GM21381 (cell line): Measurements from ENCODE around the gene SNTN.

Experiments used
- ATAC-seq: cut with Tn5 transposase; IDR thresholded peaks from one replicate; pipeline ENCODE4 v1.9.1; 2021; ENCODE audit warnings: mild to moderate bottlenecking, moderate library complexity; ENCODE audit not compliant: unreplicated experiment

Gene SNTN

DNA sequence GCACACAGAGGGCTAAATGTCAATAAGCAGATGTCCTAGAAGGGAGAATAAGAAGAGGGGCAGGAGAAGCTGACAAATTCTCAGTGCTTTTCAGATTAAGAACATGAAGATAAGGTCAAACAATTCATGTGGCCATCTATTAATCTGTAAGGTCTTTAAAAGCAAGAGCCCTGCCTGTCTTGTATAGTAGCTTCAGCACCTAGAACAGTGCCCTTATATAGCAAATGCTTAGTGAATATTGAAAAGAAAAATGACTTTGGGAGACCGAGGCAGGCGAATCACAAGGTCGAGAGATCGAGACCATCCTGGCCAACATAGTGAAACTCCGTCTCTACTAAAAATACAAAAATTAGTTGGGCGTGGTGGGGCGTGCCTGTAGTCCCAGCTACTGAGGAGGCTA lies 18.1 kb downstream of the SNTN start:
- no peak for ATAC-seq

DNA sequence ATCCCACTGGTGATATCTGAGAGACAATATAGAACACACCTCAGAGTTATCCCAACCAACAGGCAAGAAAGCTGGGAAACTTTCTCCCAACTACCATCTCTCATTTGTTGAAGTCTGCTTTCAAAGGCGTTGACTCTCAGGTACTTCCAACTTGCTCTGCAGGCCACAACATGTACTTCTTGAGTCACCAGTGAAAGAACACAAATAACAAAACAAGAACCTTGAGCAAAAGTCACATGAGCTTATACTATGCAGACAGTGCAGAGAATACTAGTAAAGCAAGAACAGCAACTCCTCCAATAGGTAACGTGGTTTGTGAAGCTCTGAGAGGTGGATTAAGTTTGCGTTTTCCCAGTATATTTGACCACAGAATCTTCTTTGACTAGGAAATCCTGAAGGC lies 20.6 kb downstream of the SNTN start:
- no peak for ATAC-seq

DNA sequence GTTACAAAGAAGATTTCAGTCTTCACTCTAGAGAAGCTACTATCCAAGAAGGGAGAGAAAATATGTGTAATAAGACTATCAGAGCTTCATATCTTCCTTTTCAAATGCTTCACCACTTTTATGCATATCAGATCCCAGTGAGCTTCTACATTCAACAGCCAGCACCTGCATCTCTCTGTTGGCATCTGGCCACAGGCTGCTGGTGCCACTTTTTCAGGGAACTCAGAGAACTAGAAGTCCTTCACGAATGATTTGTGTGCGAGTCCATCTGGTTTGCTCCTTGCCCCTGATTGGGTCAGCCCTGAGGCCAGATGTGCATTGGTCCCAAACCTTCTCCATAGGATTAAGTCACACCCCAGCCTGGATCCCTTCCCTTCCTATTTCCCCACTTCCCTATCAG lies 22.1 kb downstream of the SNTN start:
- no peak for ATAC-seq

DNA sequence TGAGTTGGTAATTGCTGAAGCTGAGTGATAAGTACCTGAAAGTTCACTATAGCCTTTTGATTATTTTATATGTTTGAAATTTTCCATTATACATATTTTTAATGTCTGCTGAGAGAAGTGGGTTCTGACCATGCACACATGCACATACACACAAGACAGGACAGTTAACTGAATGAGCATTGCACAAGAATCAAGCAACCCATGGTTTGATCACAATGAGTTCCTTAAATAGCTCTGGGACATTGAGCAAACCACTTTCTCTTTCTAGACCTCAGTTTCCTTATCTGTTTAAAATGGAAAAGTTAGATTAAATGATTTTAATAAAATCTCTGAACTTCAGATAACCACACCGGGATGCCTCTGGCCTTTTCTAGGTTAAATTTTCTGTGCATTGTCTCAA lies 26.7 kb downstream of the SNTN start:
- no peak for ATAC-seq

DNA sequence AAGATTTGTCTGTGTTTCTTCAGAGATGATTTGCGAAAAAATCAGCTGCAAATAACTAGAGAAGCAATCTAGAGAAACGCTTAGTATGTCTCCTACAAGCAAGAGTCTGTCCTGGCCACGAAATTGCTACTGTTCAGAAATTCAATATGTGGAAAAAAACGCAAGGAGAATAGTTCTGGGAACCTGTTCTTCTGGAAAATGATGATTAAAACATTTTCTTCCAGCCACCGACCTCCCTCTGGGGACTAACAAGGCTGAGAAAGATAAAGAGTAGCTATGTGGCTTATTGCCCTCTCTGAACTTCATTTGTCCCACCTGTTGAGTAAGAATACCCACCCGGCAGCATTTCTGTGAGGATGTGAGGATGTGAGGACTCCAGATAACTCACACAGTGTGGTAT lies 31.6 kb downstream of the SNTN start:
- ATAC-seq, result no peak

DNA sequence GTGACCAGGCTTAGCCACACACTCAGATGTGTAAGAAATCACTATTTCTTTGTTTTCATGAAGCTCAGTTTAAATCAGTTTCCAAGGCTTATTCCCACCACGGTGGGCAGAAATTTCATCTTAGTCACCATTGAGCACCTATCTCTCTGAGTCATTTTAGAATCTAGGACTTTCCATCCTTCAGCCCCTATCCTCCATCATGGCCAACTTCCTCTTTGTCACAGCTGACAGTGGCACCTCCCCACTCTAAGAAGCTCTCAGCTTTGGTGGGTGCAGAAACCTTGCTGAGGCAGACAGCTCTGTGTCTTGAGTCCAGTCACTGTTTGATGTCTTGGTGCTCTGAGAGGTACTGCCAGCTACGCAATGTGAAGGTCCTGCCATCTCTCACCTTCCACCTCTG lies 32.9 kb downstream of the SNTN start:
- no peak for ATAC-seq

DNA sequence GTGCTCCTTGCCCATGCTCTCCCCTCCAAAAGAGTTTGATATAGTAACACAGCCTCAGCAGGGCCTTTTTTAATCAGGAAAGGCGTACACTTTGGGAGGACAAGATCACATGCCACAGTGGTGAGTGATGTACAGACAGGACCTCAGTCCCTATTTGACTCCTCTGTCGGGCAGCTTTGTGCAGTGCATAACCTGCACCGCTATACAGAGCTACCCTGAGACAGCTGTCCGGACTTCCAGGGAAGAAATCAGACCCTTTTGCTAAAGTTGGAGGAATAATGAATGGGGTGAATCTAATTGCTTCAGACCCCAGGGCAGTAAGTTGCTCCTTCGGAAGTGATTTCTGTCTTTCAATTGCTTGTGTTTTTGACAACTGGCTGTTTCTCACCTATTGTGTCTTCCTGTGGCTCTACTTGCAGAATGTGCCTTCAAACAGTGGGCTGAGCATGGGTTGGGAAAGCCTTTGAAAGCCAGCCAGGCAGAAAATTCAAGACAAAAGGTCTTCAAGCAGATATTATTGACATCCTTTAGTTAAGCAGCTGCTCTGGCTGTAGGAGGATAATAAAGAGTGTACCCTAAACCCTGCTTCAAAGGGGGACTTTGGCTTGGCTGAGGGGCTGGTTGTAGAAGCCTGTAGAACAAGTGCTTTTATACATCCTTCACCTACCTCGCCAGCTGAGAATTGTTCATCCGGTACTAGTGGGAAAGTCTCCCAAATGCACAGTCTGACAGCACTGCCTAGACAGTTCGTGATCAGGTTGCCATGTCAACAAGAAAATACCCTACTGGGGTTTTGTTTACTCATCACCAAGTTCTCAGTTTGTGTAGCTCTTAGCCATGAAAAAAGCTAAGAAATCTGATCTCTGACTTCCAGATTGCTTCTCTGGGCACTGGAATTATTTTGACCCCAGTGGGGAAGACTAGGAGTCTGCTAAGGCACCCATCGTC lies 35.1 kb downstream of the SNTN start:
- no peak for ATAC-seq

DNA sequence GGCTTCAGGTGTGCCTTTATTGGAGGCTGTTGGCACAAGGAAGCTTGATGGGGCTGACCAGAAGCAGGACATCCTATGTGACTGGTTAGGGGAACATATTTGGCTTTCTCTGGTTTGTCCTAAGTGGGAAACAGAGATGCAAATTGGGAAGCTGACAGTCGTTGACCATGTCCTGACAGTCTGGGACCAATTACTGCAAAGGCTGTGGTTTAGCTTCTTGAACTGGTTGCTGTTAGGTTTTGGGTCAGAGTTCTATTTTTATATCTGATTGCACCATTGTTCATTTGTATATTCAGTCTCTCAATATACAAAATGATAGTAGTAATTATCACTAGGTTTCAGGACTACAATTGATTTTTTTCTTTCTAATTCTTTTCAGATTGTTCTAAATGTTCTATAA lies 36.8 kb downstream of the SNTN start:
- ATAC-seq, result no peak

DNA sequence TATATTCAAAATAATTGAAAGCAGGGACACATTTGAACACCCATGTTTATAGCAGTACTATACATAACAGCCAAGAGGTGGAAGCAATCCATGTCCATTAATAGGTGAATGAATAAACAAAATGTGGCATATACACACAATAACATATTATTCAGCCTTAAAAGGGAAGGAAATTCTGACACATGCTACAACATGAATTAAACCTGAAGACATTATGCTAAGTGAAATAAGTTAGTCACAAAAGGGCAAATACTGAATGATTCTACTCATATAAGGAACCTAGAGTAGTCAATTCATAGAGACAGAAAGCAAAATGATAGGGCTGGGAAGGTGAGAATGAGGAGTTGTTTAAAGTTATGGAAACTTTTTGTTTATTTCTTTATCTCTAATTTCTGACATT lies 40.9 kb downstream of the SNTN start:
- ATAC-seq, result no peak

DNA sequence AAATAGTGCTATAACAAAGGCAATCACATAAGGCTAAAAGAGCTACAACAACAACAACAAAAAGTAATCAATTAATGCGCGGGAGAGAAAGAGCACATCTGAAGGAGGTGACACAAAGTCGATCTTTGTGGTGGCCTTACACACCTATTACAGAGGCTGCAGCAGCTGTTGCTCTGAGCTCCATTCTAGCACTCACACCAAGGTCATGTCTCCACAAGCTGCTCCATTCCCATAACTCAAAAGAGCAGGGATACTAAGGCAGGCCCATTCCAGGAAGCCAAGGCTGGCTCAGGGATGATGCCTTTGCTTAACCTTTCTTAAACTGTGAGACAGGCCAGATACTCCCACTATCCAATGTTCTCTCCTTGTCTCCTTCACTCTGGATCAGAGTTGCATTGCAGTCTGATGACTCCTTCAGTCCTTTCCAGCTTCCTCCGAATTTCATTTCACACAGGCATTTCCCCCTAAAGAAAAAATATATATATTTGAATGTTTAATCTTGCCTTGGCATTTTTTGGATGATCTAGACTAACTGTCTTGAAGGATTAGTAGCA lies 52.7 kb downstream of the SNTN start:
- no peak for ATAC-seq

DNA sequence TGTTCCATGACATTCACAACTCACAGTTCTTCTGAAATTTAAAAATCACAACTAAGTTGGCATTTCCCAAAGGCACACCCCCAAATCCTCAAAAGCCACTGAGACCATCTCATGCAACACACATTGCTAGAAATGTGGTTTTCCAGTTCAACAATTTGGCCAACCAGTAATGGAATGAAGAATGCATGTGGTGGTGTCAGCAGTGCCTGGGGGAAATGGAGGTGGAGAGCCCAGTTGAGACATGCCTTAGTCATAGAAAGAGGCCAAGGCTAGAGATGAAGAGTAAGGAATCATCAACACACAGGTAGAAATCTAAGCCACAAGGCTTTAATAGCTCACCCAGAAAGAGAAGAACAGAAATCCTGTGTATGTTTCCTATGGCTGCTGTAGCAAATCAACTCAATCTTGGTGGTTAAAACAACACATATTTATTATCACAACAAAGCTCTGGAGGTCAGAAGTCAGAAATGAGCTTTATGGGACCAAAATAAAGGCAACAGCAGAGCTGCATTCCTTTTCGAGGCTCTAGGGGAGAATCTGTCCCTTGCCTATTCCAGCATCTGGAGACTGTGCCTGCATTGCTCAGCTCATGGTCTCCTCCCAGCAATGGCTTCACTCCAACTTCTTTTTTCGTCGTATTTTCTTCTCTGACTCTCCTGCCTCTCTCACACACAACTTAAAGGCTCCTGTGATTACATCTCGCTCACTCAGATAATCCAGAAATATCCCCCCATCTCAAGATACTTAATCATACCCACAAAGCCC lies 54.0 kb downstream of the SNTN start:
- no peak for ATAC-seq

DNA sequence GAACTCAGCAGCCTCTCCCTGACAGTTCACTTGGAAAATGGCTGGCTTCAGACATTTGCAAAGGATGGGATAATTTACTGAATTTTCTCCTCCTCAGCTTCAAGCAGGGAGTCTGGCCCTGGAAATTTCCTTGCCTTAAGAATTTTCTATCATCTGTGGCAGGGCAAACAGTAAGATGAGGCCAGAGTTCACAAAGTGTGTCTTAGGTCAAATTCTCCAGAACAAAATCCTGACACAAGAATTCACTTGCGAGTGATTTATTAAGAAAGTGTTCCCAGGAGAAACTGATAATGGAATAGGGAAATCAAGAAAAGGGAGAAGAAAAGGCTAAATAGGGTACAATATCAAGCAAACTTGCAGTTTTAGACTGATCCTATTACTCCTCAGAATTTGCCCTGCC lies 55.3 kb downstream of the SNTN start:
- no peak for ATAC-seq

DNA sequence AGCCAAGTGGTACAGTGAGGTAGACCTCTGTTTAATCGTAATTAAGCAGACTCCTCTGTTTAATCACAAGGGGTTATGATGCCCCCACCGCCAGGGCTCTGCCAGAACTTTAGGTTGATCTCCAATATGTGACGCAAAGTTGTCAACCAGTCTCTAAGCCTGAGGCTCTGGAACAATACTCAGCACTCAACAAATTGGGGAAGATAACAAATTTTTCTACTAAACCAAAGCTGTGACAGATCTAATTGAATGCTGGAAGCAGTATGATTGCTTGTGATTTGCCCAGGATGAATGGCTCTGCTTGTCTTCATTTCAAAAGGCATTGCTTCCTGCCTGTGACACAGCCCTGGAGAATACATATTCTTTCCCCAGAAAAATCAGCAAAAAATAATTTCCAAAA lies 57.1 kb downstream of the SNTN start:
- no peak for ATAC-seq
